Neuronal stem cell (in vitro differentiated cells): ENCODE results near the gene LGR5.

Source experiments
- DNase-seq: peaks from one replicate; pipeline ENCODE4 v3.0.0-alpha.2; 2013; ENCODE audit warnings: low spot score
- H2AFZ ChIP-seq: one replicate; pipeline ENCODE4 v1.6.1; 2013; ENCODE audit warnings: mild to moderate bottlenecking, low read length, inconsistent platforms
- H2AK5ac ChIP-seq: 2 replicates; pipeline ENCODE4 v1.6.1; 2013; ENCODE audit warnings: low read depth, mild to moderate bottlenecking, inconsistent platforms, low read length, moderate library complexity, mixed read lengths
- H2BK120ac ChIP-seq: 2 replicates; pipeline ENCODE4 v1.6.1; 2013; ENCODE audit warnings: low read depth, mild to moderate bottlenecking, inconsistent platforms, low read length, moderate library complexity, mixed read lengths
- H2BK12ac ChIP-seq: one replicate; pipeline ENCODE4 v1.6.1; 2013; ENCODE audit warnings: low read length, inconsistent platforms
- H2BK15ac ChIP-seq: 2 replicates; pipeline ENCODE4 v1.6.1; 2013; ENCODE audit warnings: mild to moderate bottlenecking, low read length, inconsistent platforms, mixed read lengths
- H2BK5ac ChIP-seq: one replicate; pipeline ENCODE4 v1.6.1; 2013; ENCODE audit warnings: inconsistent platforms, mild to moderate bottlenecking, low read length, moderate library complexity
- H3K14ac ChIP-seq: one replicate; pipeline ENCODE4 v1.6.1; 2013; ENCODE audit warnings: low read length, inconsistent platforms
- H3K18ac ChIP-seq: 2 replicates; pipeline ENCODE4 v1.6.1; 2013; ENCODE audit warnings: low read length, inconsistent platforms
- H3K23ac ChIP-seq: 2 replicates; pipeline ENCODE4 v1.6.1; 2013; ENCODE audit warnings: low read depth, mild to moderate bottlenecking, mixed read lengths, low read length, inconsistent platforms; ENCODE audit not compliant: poor library complexity
- H3K27ac ChIP-seq: replicated peaks from 3 replicates; pipeline ENCODE4 v1.5.1; 2013; ENCODE audit warnings: low read length, inconsistent platforms
- H3K27me3 ChIP-seq, 3 experiments: 2 replicates each; pipeline ENCODE4 v1.6.1; 2013; ENCODE audit warnings: low read length in 3 of 3, mild to moderate bottlenecking in 2 of 3, inconsistent platforms in 1 of 3, low read depth in 1 of 3, mixed read lengths in 1 of 3, moderate library complexity in 1 of 3; ENCODE audit not compliant: control insufficient read depth in 3 of 3, insufficient read depth in 3 of 3
- H3K36me3 ChIP-seq, 2 donors: replicated peaks in 1 of 2; 2 replicates each; pipeline ENCODE4 v1.6.1; 2013; ENCODE audit warnings: low read length in 2 of 2; ENCODE audit not compliant: control insufficient read depth in 2 of 2, insufficient read depth in 2 of 2
- H3K4ac ChIP-seq: 2 replicates; pipeline ENCODE4 v1.6.1; 2013; ENCODE audit warnings: inconsistent platforms, mild to moderate bottlenecking, low read length, moderate library complexity
- H3K4me1 ChIP-seq, 2 donors: 1 replicate in 1 of 2; 2 replicates in 1 of 2; pipeline ENCODE4 v1.6.1; 2013; ENCODE audit warnings: low read length in 2 of 2, low read depth in 1 of 2; ENCODE audit not compliant: control insufficient read depth in 2 of 2, insufficient read depth in 1 of 2
- H3K4me2 ChIP-seq: one replicate; pipeline ENCODE4 v1.6.1; 2013; ENCODE audit warnings: mild to moderate bottlenecking, low read length, inconsistent platforms; ENCODE audit not compliant: insufficient read depth, poor library complexity, severe bottlenecking
- H3K4me3 ChIP-seq, 2 donors: 2 replicates each; pipeline ENCODE4 v1.5.1; 2013; ENCODE audit warnings: low read length in 2 of 2, mild to moderate bottlenecking in 2 of 2, inconsistent platforms in 1 of 2, moderate library complexity in 1 of 2
- H3K79me1 ChIP-seq: one replicate; pipeline ENCODE4 v1.6.1; 2013; ENCODE audit warnings: low read depth, mild to moderate bottlenecking, inconsistent platforms, low read length, moderate library complexity
- H3K9ac ChIP-seq: one replicate; pipeline ENCODE4 v1.6.1; 2013; ENCODE audit warnings: mild to moderate bottlenecking, low read depth, low read length, inconsistent platforms; ENCODE audit not compliant: poor library complexity
- H3K9me3 ChIP-seq, 2 donors: replicated peaks in 1 of 2; 2 replicates each; pipeline versions ENCODE3 to v1.6.1; 2013; ENCODE audit warnings: low read length in 2 of 2, mild to moderate bottlenecking in 2 of 2, inconsistent platforms in 1 of 2, low read depth in 1 of 2, mixed read lengths in 1 of 2, moderate library complexity in 1 of 2; ENCODE audit not compliant: control insufficient read depth in 2 of 2, insufficient read depth in 1 of 2
- H4K8ac ChIP-seq: one replicate; pipeline ENCODE4 v1.6.1; 2013; ENCODE audit warnings: low read depth, mild to moderate bottlenecking, inconsistent platforms, low read length, moderate library complexity
- H4K91ac ChIP-seq: one replicate; pipeline ENCODE4 v1.6.1; 2013; ENCODE audit warnings: low read length, low read depth, mild to moderate bottlenecking, inconsistent platforms; ENCODE audit not compliant: poor library complexity
- WGBS, 2 donors: extraction: QIAGEN DNeasy Blood & Tissue Kit; methylation state at CpG; one replicate each; pipeline ENCODE4 v1.1.7; 2013; ENCODE audit warnings: missing lambda C conversion rate in 2 of 2, mixed read lengths in 1 of 2; ENCODE audit not compliant: insufficient read length in 2 of 2, insufficient replicate concordance in 1 of 2; ENCODE audit errors: extremely low coverage in 2 of 2; 5-methylcytosine and 5-hydroxymethylcytosine counted together

Gene LGR5

GRCh38 chr12:71546322-71546861, 106.8 kb downstream of the LGR5 start:
- H3K27me3 ChIP-seq, result no peaks in the 10 kb centered on the region
- no peak overlapping the region for H4K91ac ChIP-seq
- H3K14ac ChIP-seq, result no peak overlapping the region
- H3K18ac ChIP-seq, result no peak overlapping the region
- H3K9me3 ChIP-seq, result no peaks in the 10 kb centered on the region
- H2BK15ac ChIP-seq, result no peak overlapping the region
- H3K23ac ChIP-seq, result no peak overlapping the region
- no peaks in the 10 kb centered on the region for H3K4me1 ChIP-seq
- H2BK5ac ChIP-seq, result no peak overlapping the region
- no peak overlapping the region for H3K4me2 ChIP-seq
- no peak overlapping the region for H3K4ac ChIP-seq
- no peaks in the 10 kb centered on the region for H3K36me3 ChIP-seq
- no CpG with 5 or more reads among the region's 2 CpGs for WGBS, 2 donors
- H3K9ac ChIP-seq, result no peak overlapping the region
- no peak for DNase-seq
- no peak overlapping the region for H2BK120ac ChIP-seq
- H4K8ac ChIP-seq, result no peak overlapping the region
- no peak overlapping the region for H2AK5ac ChIP-seq
- H3K4me3 ChIP-seq, result no peak overlapping the region
- no peak overlapping the region for H2AFZ ChIP-seq
- H3K27ac ChIP-seq, result no peak overlapping the region
- no peak overlapping the region for H2BK12ac ChIP-seq
- no peaks in the 10 kb centered on the region for H3K79me1 ChIP-seq

GRCh38 chr12:71548893-71549292, 109.3 kb downstream of the LGR5 start:
- Histone ChIP-seq H2BK120ac (no peak overlapping the region), H2AK5ac (no peak overlapping the region), H2BK12ac (no peak overlapping the region), H3K14ac (no peak overlapping the region), H3K23ac (no peak overlapping the region), H2BK5ac (no peak overlapping the region), H3K9me3 (no peaks in the 10 kb centered on the region), H4K8ac (no peak overlapping the region), H3K4me2 (no peak overlapping the region), H3K4ac (no peak overlapping the region), H3K27ac (no peak overlapping the region), H3K4me1 (peaks cover 0 to 10% of the 10 kb centered on the region in 2 donors), H3K27me3 (no peaks in the 10 kb centered on the region), H3K79me1 (no peaks in the 10 kb centered on the region), H3K36me3 (no peaks in the 10 kb centered on the region), H4K91ac (no peak overlapping the region), H3K9ac (no peak overlapping the region), H2AFZ (no peak overlapping the region), H3K18ac (no peak overlapping the region), H2BK15ac (no peak overlapping the region), H3K4me3 (no peak overlapping the region)
- DNase-seq, result no peak
- WGBS, 2 donors, result no CpG with 5 or more reads among the region's 3 CpGs

- Histone ChIP-seq H2BK12ac (no peak overlapping the region), H4K8ac (no peak overlapping the region), H3K23ac (no peak overlapping the region), H4K91ac (no peak overlapping the region), H3K14ac (no peak overlapping the region), H3K27ac (no peak overlapping the region), H2AK5ac (no peak overlapping the region), H3K9ac (no peak overlapping the region), H2BK120ac (no peak overlapping the region), H3K4ac (no peak overlapping the region), H3K18ac (no peak overlapping the region), H3K4me1 (peaks cover 0 to 14% of the 10 kb centered on the region in 2 donors), H3K27me3 (no peaks in the 10 kb centered on the region), H2BK5ac (no peak overlapping the region), H3K4me2 (no peak overlapping the region), H3K79me1 (no peaks in the 10 kb centered on the region), H3K36me3 (no peaks in the 10 kb centered on the region), H2AFZ (no peak overlapping the region), H3K9me3 (no peaks in the 10 kb centered on the region), H2BK15ac (no peak overlapping the region), H3K4me3 (no peak overlapping the region)
- no peak for DNase-seq
- no CpG with 5 or more reads among the region's 3 CpGs for WGBS, 2 donors
Observed at GRCh38 chr12:71551529-71551928, 111.9 kb downstream of the LGR5 start.

- no CpG with 5 or more reads among the region's 5 CpGs for WGBS, 2 donors
- Histone ChIP-seq H3K9me3 (no peaks in the 10 kb centered on the region), H2BK15ac (no peak overlapping the region), H3K4me3 (no peak overlapping the region), H3K4me2 (no peak overlapping the region), H2AK5ac (no peak overlapping the region), H3K36me3 (no peaks in the 10 kb centered on the region), H3K9ac (no peak overlapping the region), H2BK5ac (no peak overlapping the region), H3K4me1 (peaks cover 2 to 24% of the 10 kb centered on the region in 2 donors), H3K79me1 (no peaks in the 10 kb centered on the region), H3K4ac (no peak overlapping the region), H4K8ac (no peak overlapping the region), H3K14ac (no peak overlapping the region), H2AFZ (peak overlapping the region; percentile 39), H3K27ac (no peak overlapping the region), H4K91ac (no peak overlapping the region), H2BK120ac (no peak overlapping the region), H2BK12ac (no peak overlapping the region), H3K23ac (no peak overlapping the region), H3K18ac (no peak overlapping the region), H3K27me3 (no peaks in the 10 kb centered on the region)
- DNase-seq, result no peak
Observed at GRCh38 chr12:71552728-71553501, 113.3 kb downstream of the LGR5 start.
